HCT116 (cell line): ENCODE data around the gene PCDHGB5. TPM values are rescaled to one million over a fixed set of nuclear protein-coding genes. Genes with fewer than 3 reads are reported as not detected.
A peak's percentile ranks its signal among the peaks of the same experiment; 100 is the strongest.

Experiments
- ATAC-seq: fragments of 200-7000 bp; cut with Tn5 transposase; 2 replicates; pipeline ENCODE4 v1.9.1; 2020; ENCODE audit warnings: mild to moderate bottlenecking, moderate library complexity
- BruUV-seq: library from RNA; stranded (reverse); fragments of 400-500 nt; replicated peaks from 2 replicates; lab custom pipeline; 2021; lab: Mats Ljungman, UMichigan
- CTCF ChIA-PET: fragments of 300-600 bp; sonication (Branson Sonifier 250); formaldehyde crosslinking; loops from one replicate; lab custom pipeline; 2021; ENCODE audit warnings: antibody characterized with exemption; lab: Charles Lee
- POLR2A ChIA-PET: fragments of 300-600, 350-600 bp; sonication (Branson Sonifier 250); formaldehyde crosslinking; loops from one replicate; lab custom pipeline; 2021; ENCODE audit warnings: antibody characterized with exemption; lab: Charles Lee
- RAD21 ChIA-PET, 2 experiments: fragments of 300-600 bp; sonication (Branson Sonifier 250); formaldehyde crosslinking; loops; one replicate each; lab custom pipeline; 2023; ENCODE audit warnings: low total read pairs in 2 of 2; ENCODE audit not compliant: uncharacterized antibody in 2 of 2, unreplicated experiment in 2 of 2, low non-redundant PET in 1 of 2; lab: Charles Lee
- DNase-seq: peaks from one replicate; pipeline ENCODE4 v3.0.0-alpha.2; 2010; ENCODE audit warnings: low read depth, low spot score
- H2AFZ ChIP-seq: fragments of 200-600 bp; shearing (Covaris generic), sonication (generic); 2 replicates; pipeline ENCODE4 v1.6.1; 2017; ENCODE audit warnings: low read depth, mixed run types, mixed read lengths, antibody characterized with exemption, low read length; ENCODE audit not compliant: poor library complexity, severe bottlenecking
- H3K27ac ChIP-seq: 2 replicates; pipeline ENCODE4 v1.5.1; 2012; ENCODE audit warnings: low read depth, low read length
- H3K27me3 ChIP-seq: fragments of 200-600 bp; sonication (generic); 2 replicates; pipeline ENCODE4 v1.6.1; 2016; ENCODE audit warnings: mixed run types, low read length, mixed read lengths; ENCODE audit not compliant: insufficient read depth
- H3K36me3 ChIP-seq, 2 experiments: fragments of 200-500 bp in 1 of 2; fragments of 200-600 bp in 1 of 2; sonication (Bioruptor generic) in 1 of 2; sonication (generic) in 1 of 2; 2 replicates each; pipeline versions ENCODE4 v1.5.1 to v1.6.1; 2014 to 2016; ENCODE audit warnings: low read length in 2 of 2, inconsistent platforms in 1 of 2, mixed read lengths in 1 of 2, mixed run types in 1 of 2; ENCODE audit not compliant: insufficient read depth in 2 of 2, control insufficient read depth in 1 of 2
- H3K4me1 ChIP-seq, 2 experiments: fragments of 200-600 bp in 1 of 2; sonication (generic) in 1 of 2; 2 replicates each; pipeline versions ENCODE4 v1.5.1 to v1.6.1; 2012 to 2017; ENCODE audit warnings: low read length in 2 of 2, inconsistent platforms in 1 of 2, mild to moderate bottlenecking in 1 of 2, mixed read lengths in 1 of 2, mixed run types in 1 of 2, moderate library complexity in 1 of 2; ENCODE audit not compliant: insufficient read depth in 2 of 2, control insufficient read depth in 1 of 2
- H3K4me2 ChIP-seq: fragments of 200-600 bp; sonication (generic); 2 replicates; pipeline ENCODE4 v1.6.1; 2017; ENCODE audit warnings: mixed run types, low read length, mixed read lengths
- H3K4me3 ChIP-seq, 2 experiments: fragments of 200-600 bp in 1 of 2; sonication (generic) in 1 of 2; replicated peaks in 1 of 2; 2 replicates each; pipeline ENCODE4 v1.5.1; 2011 to 2016; ENCODE audit warnings: low read length in 2 of 2, control low read depth in 1 of 2, low read depth in 1 of 2, mild to moderate bottlenecking in 1 of 2, mixed read lengths in 1 of 2, mixed run types in 1 of 2
- H3K79me2 ChIP-seq: fragments of 200-600 bp; sonication (generic); 2 replicates; pipeline ENCODE4 v1.6.1; 2017; ENCODE audit warnings: mild to moderate bottlenecking, mixed run types, low read length, moderate library complexity, mixed read lengths; ENCODE audit not compliant: insufficient read depth
- H3K9ac ChIP-seq: fragments of 200-600 bp; sonication (generic); 2 replicates; pipeline ENCODE4 v1.6.1; 2016; ENCODE audit warnings: low read length, mixed read lengths
- H3K9me2 ChIP-seq: fragments of 200-600 bp; sonication (generic), shearing (Covaris generic); 2 replicates; pipeline ENCODE4 v1.6.1; 2017; ENCODE audit warnings: mixed run types, mild to moderate bottlenecking, moderate library complexity; ENCODE audit not compliant: insufficient read depth
- H3K9me3 ChIP-seq, 2 experiments: fragments of 200-500 bp in 1 of 2; fragments of 200-600 bp in 1 of 2; sonication (Bioruptor generic) in 1 of 2; sonication (generic) in 1 of 2; 2 replicates each; pipeline ENCODE4 v1.6.1; 2014 to 2017; ENCODE audit warnings: low read length in 2 of 2, mixed read lengths in 2 of 2, inconsistent platforms in 1 of 2, low read depth in 1 of 2, mild to moderate bottlenecking in 1 of 2, mixed run types in 1 of 2, moderate library complexity in 1 of 2; ENCODE audit not compliant: control insufficient read depth in 1 of 2, insufficient read depth in 1 of 2
- H4K20me1 ChIP-seq: fragments of 200-600 bp; sonication (generic), shearing (Covaris generic); 2 replicates; pipeline ENCODE4 v1.6.1; 2017; ENCODE audit warnings: mixed run types, mild to moderate bottlenecking, moderate library complexity; ENCODE audit not compliant: insufficient read depth
- CBX3 ChIP-seq: IDR thresholded peaks from 2 replicates; pipeline ENCODE4 v1.6.1; 2012; ENCODE audit warnings: low read depth
- CTCF ChIP-seq, 3 experiments: fragments of 200-600 bp in 1 of 3; sonication (generic) in 1 of 3; IDR thresholded peaks in 2 of 3; conservative IDR thresholded peaks in 1 of 3; 2 replicates each; pipeline ENCODE4 v1.5.1; 2012 to 2017; ENCODE audit warnings: low read depth in 2 of 3, low read length in 2 of 3, antibody characterized with exemption in 1 of 3, borderline replicate concordance in 1 of 3, control low read depth in 1 of 3, mild to moderate bottlenecking in 1 of 3, mixed read lengths in 1 of 3, mixed run types in 1 of 3, moderate library complexity in 1 of 3; ENCODE audit not compliant: insufficient read depth in 1 of 3
- JUND ChIP-seq: IDR thresholded peaks from 2 replicates; pipeline ENCODE4 v1.6.1; 2012
- POLR2A ChIP-seq: IDR thresholded peaks from 2 replicates; pipeline ENCODE4 v1.7.0; 2011; ENCODE audit warnings: borderline replicate concordance; ENCODE audit not compliant: insufficient read depth, insufficient read length; ENCODE audit errors: extremely low read depth
- RAD21 ChIP-seq: IDR thresholded peaks from 2 replicates; pipeline ENCODE4 v1.6.1; 2012; ENCODE audit warnings: low read depth, mild to moderate bottlenecking
- YY1 ChIP-seq: IDR thresholded peaks from 2 replicates; pipeline ENCODE4 v1.6.1; 2011; ENCODE audit warnings: low read length, low read depth, moderate library complexity, mild to moderate bottlenecking; ENCODE audit not compliant: insufficient replicate concordance; ENCODE audit errors: extremely low read depth
- intact Hi-C: fragments of 100-400 bp; cut with micrococcal nuclease; formaldehyde crosslinking; loops from 2 replicates; pipeline ENCODE4 v1.10.0; 2022
- total RNA-seq: library from RNA; stranded (reverse); gene quantifications from one replicate; pipeline ENCODE4 v1.2.1, GENCODE V29; 2021; ENCODE audit not compliant: unreplicated experiment

Gene PCDHGB5
- total RNA-seq, 1 experiment from 2014 or later = 0.15 TPM

GRCh38 chr5:141419074-141419880, 21.5 kb downstream of the PCDHGB5 start (continued):
- TF ChIP-seq CBX3 (no peak), POLR2A (no peak), YY1 (no peak)

GRCh38 chr5:141420855-141421488, 23.2 kb downstream of the PCDHGB5 start, which contains the start of gene PCDHGA11:
PCDHGA11 (plus strand) TSS chr5:141421051; CDS start chr5:141421228, 177 bp downstream.
- no peak within 1 kb of the TSS for H3K4me2 ChIP-seq
- no TSS peak for BruUV-seq
- intact Hi-C loops = no loop called here
- no peak within 1 kb of the TSS for H3K4me3 ChIP-seq
- no peaks in the 10 kb centered on the region for H4K20me1 ChIP-seq
- no peaks in the 10 kb centered on the region for H3K27me3 ChIP-seq
- no peak for ATAC-seq
- ChIA-PET POLR2A (no interaction called here), RAD21 (no interaction called here), CTCF (interaction anchor here (0.7 to 1.9 kb wide), 5 partner anchors 8 to 143 kb away, joined by 5 to 11 read pairs (median 6); partner anchors contain the start of gene PCDHGA10)
- no peaks in the 10 kb centered on the region for H3K36me3 ChIP-seq
- H3K79me2 ChIP-seq = no peaks in the 10 kb centered on the region
- no peak within 1 kb of the TSS for H3K27ac ChIP-seq
- TF ChIP-seq JUND (no peak), RAD21 (peak; percentile 59), CTCF (IDR thresholded peaks at IDR 0.05 in 2 of 3, conservative IDR thresholded peaks at IDR 0.05 in 1 of 3; ENCODE audit: borderline replicate concordance in 1 of 3, insufficient read depth in 1 of 3, low read depth in 2 of 3, low read length in 2 of 3) (peak; percentile 31 to 48 (median 42); a peak in 3 of 6 replicates)
- no peaks in the 10 kb centered on the region for H3K9me2 ChIP-seq
- no peak within 1 kb of the TSS for H3K9ac ChIP-seq
- peaks cover 4 to 22% of the 10 kb centered on the region in 2 experiments; a peak in 2 of 4 replicates for H3K9me3 ChIP-seq
- no peaks in the 10 kb centered on the region for H3K4me1 ChIP-seq
- H2AFZ ChIP-seq = no peak within 1 kb of the TSS
- peak; percentile 4 for DNase-seq
